Tibial artery (tissue), 4 donors: ENCODE measurements around the gene CALN1.

Experiments
- DNase-seq, 2 donors: peaks; one replicate each; pipeline ENCODE4 v3.0.0-alpha.2; 2019
- H3K27ac ChIP-seq, 2 donors: fragments of 200-600 bp; sonication (generic) in 1 of 2; 1 replicate in 1 of 2; 2 replicates in 1 of 2; pipeline ENCODE4 v1.5.1; 2018 to 2019; ENCODE audit warnings: mild to moderate bottlenecking in 1 of 2
- H3K27me3 ChIP-seq, 2 donors: fragments of 200-600 bp; sonication (generic) in 1 of 2; one replicate each; pipeline versions ENCODE4 v1.5.1 to v1.6.0; 2016 to 2019
- H3K36me3 ChIP-seq, 3 donors: fragments of 200-600 bp; sonication (generic) in 2 of 3; one replicate each; pipeline ENCODE4 v1.5.1; 2016 to 2019; ENCODE audit warnings: mild to moderate bottlenecking in 2 of 3
- H3K4me1 ChIP-seq, 4 donors: fragments of 200-600 bp; sonication (generic) in 2 of 4; 1 replicate in 3 of 4; 2 replicates in 1 of 4; pipeline ENCODE4 v1.5.1; 2016 to 2019
- H3K4me3 ChIP-seq, 2 donors: fragments of 200-600 bp; sonication (generic) in 1 of 2; 1 replicate in 1 of 2; 2 replicates in 1 of 2; pipeline ENCODE4 v1.5.1; 2018 to 2019; ENCODE audit warnings: mild to moderate bottlenecking in 2 of 2
- H3K9me3 ChIP-seq, 3 donors: fragments of 200-600 bp; sonication (generic) in 1 of 3; one replicate each; pipeline ENCODE4 v1.5.1; 2016 to 2019
- CTCF ChIP-seq, 2 experiments: fragments of 200-600 bp in 1 of 2; fragments of 450-650 bp in 1 of 2; IDR thresholded peaks; one replicate each; pipeline ENCODE4 v1.5.1; 2017 to 2019; ENCODE audit warnings: antibody characterized with exemption in 2 of 2, mild to moderate bottlenecking in 1 of 2, moderate library complexity in 1 of 2
- intact Hi-C: fragments of 100-400 bp; cut with DNase I; formaldehyde crosslinking; loops from one replicate; pipeline ENCODE4 v1.15.0; 2023; ENCODE audit warnings: low total_unique reads

The CALN1 gene

GRCh38 chr7:71974611-71975010 is 437.5 kb downstream of the CALN1 start:
- H3K27me3 ChIP-seq: no peaks in the 10 kb centered on the region
- no peak overlapping the region for H3K4me3 ChIP-seq
- no peaks in the 10 kb centered on the region for H3K36me3 ChIP-seq
- no peak for TF ChIP-seq CTCF (IDR thresholded peaks at IDR 0.05)
- H3K4me1 ChIP-seq: no peaks in the 10 kb centered on the region
- no peaks in the 10 kb centered on the region for H3K9me3 ChIP-seq
- H3K27ac ChIP-seq: no peak overlapping the region
- intact Hi-C loops: no loop called here
- DNase-seq: no peak

- no peaks in the 10 kb centered on the region for H3K36me3 ChIP-seq
- intact Hi-C loops: no loop called here
- no peak overlapping the region for H3K4me3 ChIP-seq
- no peak for DNase-seq
- H3K27ac ChIP-seq: no peak overlapping the region
- no peaks in the 10 kb centered on the region for H3K4me1 ChIP-seq
- no peaks in the 10 kb centered on the region for H3K9me3 ChIP-seq
- no peaks in the 10 kb centered on the region for H3K27me3 ChIP-seq
- no peak for TF ChIP-seq CTCF (IDR thresholded peaks at IDR 0.05)
These were observed 439.6 kb downstream of the CALN1 start for GRCh38 chr7:71972534-71972933.

GRCh38 chr7:71970725-71971124 is 441.4 kb downstream of the CALN1 start:
- no peak for TF ChIP-seq CTCF (IDR thresholded peaks at IDR 0.05)
- no peak for DNase-seq
- no peaks in the 10 kb centered on the region for H3K36me3 ChIP-seq
- no peaks in the 10 kb centered on the region for H3K9me3 ChIP-seq
- H3K4me1 ChIP-seq: no peaks in the 10 kb centered on the region
- no peak overlapping the region for H3K27ac ChIP-seq
- intact Hi-C loops: no loop called here
- no peak overlapping the region for H3K4me3 ChIP-seq
- no peaks in the 10 kb centered on the region for H3K27me3 ChIP-seq

- no peak for DNase-seq
- intact Hi-C loops: no loop called here
- H3K4me1 ChIP-seq: no peaks in the 10 kb centered on the region
- TF ChIP-seq CTCF (IDR thresholded peaks at IDR 0.05): no peak
- H3K27me3 ChIP-seq: no peaks in the 10 kb centered on the region
- H3K36me3 ChIP-seq: no peaks in the 10 kb centered on the region
- no peak overlapping the region for H3K4me3 ChIP-seq
- no peaks in the 10 kb centered on the region for H3K9me3 ChIP-seq
- no peak overlapping the region for H3K27ac ChIP-seq
These were observed 449.5 kb downstream of the CALN1 start for GRCh38 chr7:71962636-71963035.

GRCh38 chr7:71961283-71961682 is 450.9 kb downstream of the CALN1 start:
- H3K9me3 ChIP-seq: no peaks in the 10 kb centered on the region
- no peaks in the 10 kb centered on the region for H3K27me3 ChIP-seq
- no peaks in the 10 kb centered on the region for H3K4me1 ChIP-seq
- intact Hi-C loops: no loop called here
- no peak for TF ChIP-seq CTCF (IDR thresholded peaks at IDR 0.05)
- H3K27ac ChIP-seq: no peak overlapping the region
- DNase-seq: no peak
- no peaks in the 10 kb centered on the region for H3K36me3 ChIP-seq
- no peak overlapping the region for H3K4me3 ChIP-seq

GRCh38 chr7:71942115-71942514 is 470.0 kb downstream of the CALN1 start:
- H3K27me3 ChIP-seq: no peaks in the 10 kb centered on the region
- H3K27ac ChIP-seq: no peak overlapping the region
- peaks cover 0 to 4% (median 0%) of the 10 kb centered on the region in 3 donors for H3K9me3 ChIP-seq
- intact Hi-C loops: no loop called here
- no peak overlapping the region for H3K4me3 ChIP-seq
- no peaks in the 10 kb centered on the region for H3K4me1 ChIP-seq
- no peak for TF ChIP-seq CTCF (IDR thresholded peaks at IDR 0.05)
- DNase-seq: no peak
- no peaks in the 10 kb centered on the region for H3K36me3 ChIP-seq
